K562 (cell line): Measurements from ENCODE around the gene COL4A1. TPM values are rescaled to one million over a fixed set of nuclear protein-coding genes. Genes with fewer than 3 reads are reported as not detected.

Experiments used
- ATAC-seq: fragments of 200-7000 bp; cut with Tn5 transposase; 3 replicates; pipeline ENCODE4 v1.9.1; 2020; ENCODE audit warnings: moderate library complexity
- BruUV-seq: library from RNA; stranded (reverse); fragments of 400-500 nt; replicated peaks from 2 replicates; lab custom pipeline; 2021; lab: Mats Ljungman, UMichigan
- CTCF ChIA-PET: fragments of 300-600 bp; formaldehyde crosslinking; extraction: SDS; loops from one replicate; lab custom pipeline; 2021; ENCODE audit warnings: low intra/inter-chr PET ratio; lab: Yijun Ruan, JAX
- POLR2A ChIA-PET: fragments of 300-600, 350-650 bp; sonication (Branson Sonifier 250); formaldehyde crosslinking; extraction: SDS; loops from one replicate; lab custom pipeline; 2021; ENCODE audit warnings: antibody characterized with exemption, inconsistent platforms; lab: Yijun Ruan, JAX
- DNase-seq, 4 experiments: peaks; one replicate each; pipeline versions ENCODE4 v3.0.0 to v3.0.0-alpha.2; 2011 to 2018; ENCODE audit warnings: low spot score in 3 of 4, mixed read lengths in 3 of 4; ENCODE audit errors: extremely low read depth in 1 of 4
- FAIRE-seq: peaks from 2 replicates; lab custom pipeline; 2011; peaks lifted over from hg19 to GRCh38; lab: Jason Lieb, UNC
- H2AFZ ChIP-seq: 2 replicates; pipeline ENCODE4 v1.6.0; 2011; ENCODE audit warnings: low read depth, low read length, control low read depth, inconsistent platforms
- H3K27ac ChIP-seq: fragments of 200-600 bp; 3 replicates; pipeline ENCODE4 v1.8.0; 2011; ENCODE audit warnings: low read depth, mild to moderate bottlenecking, control low read depth, inconsistent platforms, low read length, moderate library complexity, mixed read lengths; ENCODE audit errors: extremely low read depth
- H3K27me3 ChIP-seq, 2 experiments: fragments of 300-600 bp in 1 of 2; 2 replicates in 1 of 2; 3 replicates in 1 of 2; pipeline versions ENCODE4 v1.6.0 to v1.8.0; 2011; ENCODE audit warnings: inconsistent platforms in 2 of 2, low read length in 2 of 2, mild to moderate bottlenecking in 1 of 2, mixed read lengths in 1 of 2, moderate library complexity in 1 of 2; ENCODE audit not compliant: control insufficient read depth in 2 of 2, insufficient read depth in 2 of 2
- H3K36me3 ChIP-seq: fragments of 300-600 bp; 3 replicates; pipeline ENCODE4 v1.8.0; 2011; ENCODE audit warnings: mild to moderate bottlenecking, low read length, inconsistent platforms; ENCODE audit not compliant: control insufficient read depth, insufficient read depth
- H3K4me1 ChIP-seq, 2 experiments: fragments of 200-600 bp in 1 of 2; replicated peaks in 1 of 2; 2 replicates in 1 of 2; 3 replicates in 1 of 2; pipeline versions ENCODE4 v1.5.1 to v1.8.0; 2011; ENCODE audit warnings: inconsistent platforms in 2 of 2, low read length in 2 of 2, mild to moderate bottlenecking in 1 of 2, mixed read lengths in 1 of 2, moderate library complexity in 1 of 2; ENCODE audit not compliant: control insufficient read depth in 2 of 2, insufficient read depth in 2 of 2
- H3K4me2 ChIP-seq: 2 replicates; pipeline ENCODE4 v1.6.1; 2011; ENCODE audit warnings: low read length, control low read depth, inconsistent platforms, mixed read lengths; ENCODE audit not compliant: insufficient read depth
- H3K4me3 ChIP-seq: fragments of 200-600 bp; sonication (generic), shearing (Covaris generic); 2 replicates; pipeline ENCODE4 v1.5.1; 2016; ENCODE audit warnings: control low read depth, inconsistent platforms
- H3K79me2 ChIP-seq: fragments of 200-600 bp; 3 replicates; pipeline ENCODE4 v1.8.0; 2011; ENCODE audit warnings: low read length, inconsistent platforms; ENCODE audit not compliant: control insufficient read depth, insufficient read depth
- H3K9ac ChIP-seq, 2 experiments: 2 replicates each; pipeline versions ENCODE4 v1.6.0 to v1.6.1; 2011; ENCODE audit warnings: low read depth in 2 of 2, low read length in 2 of 2, control low read depth in 1 of 2, inconsistent platforms in 1 of 2, mild to moderate bottlenecking in 1 of 2, mixed read lengths in 1 of 2; ENCODE audit not compliant: insufficient read depth in 1 of 2
- H3K9me1 ChIP-seq: one replicate; pipeline ENCODE4 v1.6.0; 2011; ENCODE audit warnings: inconsistent platforms, mild to moderate bottlenecking, low read length, moderate library complexity; ENCODE audit not compliant: control insufficient read depth, insufficient read depth
- H3K9me3 ChIP-seq: replicated peaks from 2 replicates; pipeline ENCODE4 v1.5.1; 2011; ENCODE audit warnings: low read depth, low read length, inconsistent platforms; ENCODE audit not compliant: control insufficient read depth, insufficient read depth
- H4K20me1 ChIP-seq: replicated peaks from 2 replicates; pipeline ENCODE4 v1.6.1; 2011; ENCODE audit warnings: low read length, inconsistent platforms, mixed read lengths; ENCODE audit not compliant: control insufficient read depth, insufficient read depth
- BCLAF1 ChIP-seq, 2 experiments: fragments of 450-650 bp in 1 of 2; IDR thresholded peaks; 2 replicates each; pipeline ENCODE4 v1.6.1; 2011 to 2017; ENCODE audit warnings: low read depth in 2 of 2, antibody characterized with exemption in 1 of 2, borderline replicate concordance in 1 of 2, low read length in 1 of 2, mild to moderate bottlenecking in 1 of 2, mixed read lengths in 1 of 2; ENCODE audit not compliant: control insufficient read depth in 1 of 2
- COPS2 ChIP-seq: fragments of 450-650 bp; conservative IDR thresholded peaks from 2 replicates; pipeline ENCODE4 v1.6.1; 2016; ENCODE audit warnings: mild to moderate bottlenecking, moderate library complexity
- DPF2 ChIP-seq: fragments of 450-650 bp; IDR thresholded peaks from 2 replicates; pipeline ENCODE4 v1.6.1; 2016
- MNT ChIP-seq, 2 experiments: fragments of 450-650 bp; conservative IDR thresholded peaks; 2 replicates each; pipeline ENCODE4 v1.6.1; 2017; ENCODE audit warnings: mild to moderate bottlenecking in 2 of 2, moderate library complexity in 2 of 2
- MYBL2 ChIP-seq, 2 experiments: fragments of 450-650 bp in 1 of 2; sonication (generic) in 1 of 2; formaldehyde crosslinking in 1 of 2; IDR thresholded peaks; 2 replicates each; pipeline versions ENCODE4 v1.6.1 to v1.8.1; 2017 to 2022; ENCODE audit warnings: borderline replicate concordance in 1 of 2, inconsistent platforms in 1 of 2, low read depth in 1 of 2, mild to moderate bottlenecking in 1 of 2, missing genetic modification reagents in 1 of 2, moderate library complexity in 1 of 2
- SFPQ ChIP-seq: fragments of 200-400 bp; formaldehyde crosslinking; IDR thresholded peaks from 2 replicates; pipeline ENCODE4 v1.6.1; 2017; ENCODE audit warnings: mild to moderate bottlenecking, low read depth, low read length, moderate library complexity
- SNRNP70 ChIP-seq: fragments of 200-400 bp; formaldehyde crosslinking; optimal IDR thresholded peaks from 2 replicates; pipeline ENCODE3; 2017; ENCODE audit warnings: low read depth, low read length
- STAT5B ChIP-seq: fragments of 250-450 bp; sonication (Bioruptor Pico); IDR thresholded peaks from 2 replicates; pipeline ENCODE4 v1.8.0; 2021; ENCODE audit warnings: mild to moderate bottlenecking, inconsistent platforms
- TAF9B ChIP-seq: fragments of 450-650 bp; IDR thresholded peaks from 2 replicates; pipeline ENCODE4 v1.6.1; 2018; ENCODE audit warnings: mild to moderate bottlenecking; ENCODE audit not compliant: partially characterized antibody
- TARDBP ChIP-seq: fragments of 450-650 bp; IDR thresholded peaks from 2 replicates; pipeline ENCODE4 v1.6.1; 2016
- TCF7L2 ChIP-seq: fragments of 150-350 bp; IDR thresholded peaks from 2 replicates; pipeline ENCODE4 v1.6.1; 2016; ENCODE audit warnings: low read depth, mild to moderate bottlenecking, low read length, moderate library complexity
- THAP7 ChIP-seq: fragments of 250-450 bp; sonication (Bioruptor Pico); IDR thresholded peaks from 2 replicates; pipeline ENCODE4 v1.5.0; 2021
- ZEB2 ChIP-seq: fragments of 450-650 bp; IDR thresholded peaks from 2 replicates; pipeline ENCODE4 v1.6.1; 2016
- ZNF23 ChIP-seq: fragments of 250-450 bp; sonication (Bioruptor Pico); IDR thresholded peaks from 2 replicates; pipeline ENCODE4 v1.4.0; 2020; ENCODE audit warnings: mild to moderate bottlenecking
- ZNF764 ChIP-seq: fragments of 250-450 bp; sonication (Bioruptor Pico); IDR thresholded peaks from 2 replicates; pipeline ENCODE4 v1.4.0; 2020; ENCODE audit warnings: low read depth, mild to moderate bottlenecking, moderate library complexity
- WGBS: fragments of 100-300 bp; shearing (Covaris generic); methylation state at CpG from one replicate; pipeline ENCODE4 v1.1.6; 2016; ENCODE audit warnings: low coverage, mixed read lengths; ENCODE audit not compliant: insufficient coverage; ENCODE audit errors: missing lambda C conversion rate; 5-methylcytosine and 5-hydroxymethylcytosine counted together
- in situ Hi-C: fragments of 300-500 bp; cut with MboI; formaldehyde crosslinking; loops from 4 replicates; pipeline ENCODE4 v1.15.0; 2018; ENCODE audit warnings: inconsistent platforms, mixed read lengths
- intact Hi-C: fragments of 100-400 bp; cut with micrococcal nuclease; formaldehyde crosslinking; loops from 2 replicates; pipeline ENCODE4 v1.14.2; 2022
- polyA plus RNA-seq, 8 experiments: library from polyadenylated mRNA; depleted of rRNA in 4 of 8; stranded (reverse) in 5 of 8; unstranded in 3 of 8; fragments of >200 nt; fragmentation: Nextera tagmentation in 2 of 8; fragmentation: Illumina TruSeq in 1 of 8; extraction: Ambion mirVana in 2 of 8; extraction: Trizol in 1 of 8; gene quantifications; 2 replicates each; pipeline versions ENCODE4 v1.2.1 to v1.2.3, GENCODE V29; 2011 to 2014; ENCODE audit warnings: inconsistent platforms in 1 of 8, missing spikeins in 1 of 8
- total RNA-seq, 7 experiments: library from RNA; depleted of rRNA in 6 of 7; stranded (reverse); fragments of >200 nt in 6 of 7; fragmentation: Illumina TruSeq in 2 of 7; extraction: Trizol in 2 of 7; gene quantifications; 2 replicates each; pipeline versions ENCODE4 v1.2.1 to v1.2.3, GENCODE V29; 2011 to 2021; ENCODE audit warnings: low replicate concordance in 1 of 7

COL4A1 gene
- total and polyA plus RNA-seq, 9 of the 15 experiments (the other 6 are each of a cell fraction or from before 2014, with no cell fraction given), result 0.35 TPM; not detected in 8

GRCh38 chr13:110127986-110128511 lies 178.9 kb downstream of the COL4A1 start:
- no TSS peak for BruUV-seq
- no peaks in the 10 kb centered on the region for H3K36me3 ChIP-seq
- H3K27ac ChIP-seq, result no peak overlapping the region
- no peaks in the 10 kb centered on the region for H4K20me1 ChIP-seq
- DNase-seq (no peak), FAIRE-seq (no peak), ATAC-seq (no peak)
- ChIA-PET CTCF (no interaction called here), POLR2A (interaction anchor here (0.6 to 1.1 kb wide), 2 partner anchors 9 to 783 kb away, joined by 3 read pairs; no protein-coding TSS in a partner anchor)
- H3K9me3 ChIP-seq, result no peaks in the 10 kb centered on the region
- no peak overlapping the region for H2AFZ ChIP-seq
- H3K4me1 ChIP-seq, result no peaks in the 10 kb centered on the region
- no peak overlapping the region for H3K4me2 ChIP-seq
- 5% methylated on average over 6 of the region's 6 CpGs for WGBS
- in situ Hi-C loops, result no loop called here
- peaks cover 6 to 61% of the 10 kb centered on the region in 2 experiments; a peak in 2 of 5 replicates for H3K27me3 ChIP-seq
- no peak overlapping the region for H3K4me3 ChIP-seq
- intact Hi-C loops, result no loop called here
- H3K9ac ChIP-seq, result no peak overlapping the region
- H3K79me2 ChIP-seq, result no peaks in the 10 kb centered on the region
- H3K9me1 ChIP-seq, result no peaks in the 10 kb centered on the region
- TF ChIP-seq THAP7, result no peak
- TF ChIP-seq TARDBP, result no peak
- TF ChIP-seq BCLAF1 (IDR thresholded peaks at IDR 0.05; ENCODE audit: borderline replicate concordance in 1 of 2, control insufficient read depth in 1 of 2, low read depth in 2 of 2, low read length in 1 of 2), result no peak
- no peak for TF ChIP-seq COPS2
- TF ChIP-seq SNRNP70, result no peak
- no peak for TF ChIP-seq MYBL2 (IDR thresholded peaks at IDR 0.05; ENCODE audit: low read depth)
- TF ChIP-seq MYBL2 (CRISPR knock-in tag; IDR thresholded peaks at IDR 0.05; ENCODE audit: borderline replicate concordance), result no peak
- no peak for TF ChIP-seq TCF7L2
- TF ChIP-seq ZNF764 (CRISPR knock-in tag), result no peak
- no peak for TF ChIP-seq DPF2
- TF ChIP-seq SFPQ, result no peak
- TF ChIP-seq TAF9B, result no peak
- TF ChIP-seq MNT (conservative IDR thresholded peaks at IDR 0.05), result no peak
- TF ChIP-seq ZNF23 (CRISPR knock-in tag), result no peak
- no peak for TF ChIP-seq STAT5B (CRISPR knock-in tag)
- TF ChIP-seq ZEB2, result no peak
